Hepatocyte (in vitro differentiated cells): Measurements from ENCODE around the gene NOS3. TPM values are rescaled to one million over a fixed set of nuclear protein-coding genes. Genes with fewer than 3 reads are reported as not detected.

Experiments
- DNase-seq: peaks from one replicate; pipeline ENCODE4 v3.0.0-alpha.2; 2016; ENCODE audit warnings: low spot score
- H2AFZ ChIP-seq: fragments of 200-600 bp; sonication (generic); 2 replicates; pipeline ENCODE4 v1.6.0; 2016; ENCODE audit warnings: antibody characterized with exemption, mild to moderate bottlenecking
- H3K27ac ChIP-seq: fragments of 200-600 bp; sonication (generic); 2 replicates; pipeline ENCODE4 v1.5.1; 2016; ENCODE audit warnings: mild to moderate bottlenecking
- H3K27me3 ChIP-seq: fragments of 200-600 bp; sonication (generic); 2 replicates; pipeline ENCODE4 v1.6.1; 2016
- H3K36me3 ChIP-seq: fragments of 200-600 bp; sonication (generic); replicated peaks from 2 replicates; pipeline ENCODE4 v1.5.1; 2016; ENCODE audit warnings: low read depth; ENCODE audit not compliant: insufficient read depth
- H3K4me1 ChIP-seq: fragments of 200-600 bp; sonication (generic); 2 replicates; pipeline ENCODE4 v1.5.1; 2016; ENCODE audit warnings: mild to moderate bottlenecking, moderate library complexity; ENCODE audit not compliant: insufficient read depth
- H3K4me2 ChIP-seq: fragments of 200-600 bp; sonication (generic); 2 replicates; pipeline ENCODE4 v1.6.0; 2016
- H3K4me3 ChIP-seq: fragments of 200-600 bp; sonication (generic); 2 replicates; pipeline ENCODE4 v1.5.1; 2016; ENCODE audit warnings: mild to moderate bottlenecking
- H3K79me2 ChIP-seq: fragments of 200-600 bp; sonication (generic); 2 replicates; pipeline ENCODE4 v1.6.0; 2017; ENCODE audit warnings: mild to moderate bottlenecking
- H3K9me2 ChIP-seq: fragments of 200-600 bp; sonication (generic); replicated peaks from 2 replicates; pipeline ENCODE4 v1.6.0; 2017; ENCODE audit warnings: mild to moderate bottlenecking; ENCODE audit not compliant: insufficient read depth
- H3K9me3 ChIP-seq: fragments of 200-600 bp; sonication (generic); 2 replicates; pipeline ENCODE4 v1.5.1; 2016; ENCODE audit warnings: low read depth, mild to moderate bottlenecking
- H4K20me1 ChIP-seq: fragments of 200-600 bp; sonication (generic); 2 replicates; pipeline ENCODE4 v1.6.0; 2016; ENCODE audit warnings: mild to moderate bottlenecking; ENCODE audit not compliant: insufficient read depth, poor library complexity, severe bottlenecking
- CTCF ChIP-seq: fragments of 200-600 bp; sonication (generic); IDR thresholded peaks from 2 replicates; pipeline ENCODE4 v1.5.1; 2016; ENCODE audit warnings: antibody characterized with exemption, mild to moderate bottlenecking; ENCODE audit not compliant: poor library complexity
- EZH2 ChIP-seq: fragments of 200-600 bp; sonication (generic); IDR thresholded peaks from 2 replicates; pipeline ENCODE4 v1.6.1; 2016; ENCODE audit warnings: antibody characterized with exemption, mild to moderate bottlenecking, borderline replicate concordance
- EZH2phosphoT487 ChIP-seq: fragments of 200-600 bp; sonication (generic); IDR thresholded peaks from one replicate; pipeline ENCODE4 v1.6.1; 2018; ENCODE audit warnings: antibody characterized with exemption, mild to moderate bottlenecking, low read depth, moderate library complexity; ENCODE audit not compliant: unreplicated experiment, severe bottlenecking
- WGBS: methylation state at CpG from one replicate; pipeline ENCODE4 v1.1.6; 2016; ENCODE audit warnings: low lambda C conversion rate; ENCODE audit errors: missing lambda C conversion rate; 5-methylcytosine and 5-hydroxymethylcytosine counted together
- polyA plus RNA-seq: library from polyadenylated mRNA; unstranded; fragments of >200 nt; fragmentation: Nextera tagmentation; extraction: Ambion mirVana; gene quantifications from 2 replicates; pipeline ENCODE4 v1.2.1, GENCODE V29; 2016
- total RNA-seq: library from RNA; depleted of rRNA; stranded (reverse); fragments of >200 nt; gene quantifications from 2 replicates; pipeline ENCODE4 v1.2.3, GENCODE V29; 2014

Gene NOS3
- total and polyA plus RNA-seq, 2 experiments from 2014 or later: 9.8 to 17.4 TPM

- H4K20me1 ChIP-seq: no peaks in the 10 kb centered on the region
- H3K4me1 ChIP-seq: peaks cover 21% of the 10 kb centered on the region
- peak overlapping the region; percentile 78 for H3K4me2 ChIP-seq
- WGBS: 10% methylated on average over 33 of the region's 34 CpGs
- H3K27me3 ChIP-seq: peaks cover 33% of the 10 kb centered on the region
- TF ChIP-seq CTCF (peak; percentile 96), EZH2 (no peak), EZH2phosphoT487 (no peak)
- no peaks in the 10 kb centered on the region for H3K36me3 ChIP-seq
- H3K79me2 ChIP-seq: no peaks in the 10 kb centered on the region
- no peaks in the 10 kb centered on the region for H3K9me2 ChIP-seq
- no peak overlapping the region for H2AFZ ChIP-seq
- no peaks in the 10 kb centered on the region for H3K9me3 ChIP-seq
- H3K4me3 ChIP-seq: no peak overlapping the region
- H3K27ac ChIP-seq: no peak overlapping the region
- DNase-seq: peak; percentile 84
Observed at GRCh38 chr7:151017953-151018420, 27.2 kb downstream of the NOS3 start.

- Histone ChIP-seq H3K4me2 (peak overlapping the region; percentile 78), H2AFZ (peak overlapping the region; percentile 31)
- WGBS: 14% methylated on average over 53 of the region's 82 CpGs
Observed at GRCh38 chr7:151018421-151019129, 27.8 kb downstream of the NOS3 start.

GRCh38 chr7:151019130-151019447, 28.3 kb downstream of the NOS3 start:
- 49% methylated on average over 20 of the region's 20 CpGs for WGBS
- Histone ChIP-seq H3K27me3 (peaks cover 33% of the 10 kb centered on the region), H4K20me1 (no peaks in the 10 kb centered on the region), H2AFZ (peak overlapping the region; percentile 31), H3K4me3 (no peak overlapping the region), H3K27ac (no peak overlapping the region), H3K4me1 (peaks cover 12% of the 10 kb centered on the region), H3K9me3 (no peaks in the 10 kb centered on the region), H3K4me2 (peak overlapping the region; percentile 78), H3K9me2 (no peaks in the 10 kb centered on the region), H3K79me2 (no peaks in the 10 kb centered on the region), H3K36me3 (no peaks in the 10 kb centered on the region)
- TF ChIP-seq EZH2 (no peak), CTCF (no peak), EZH2phosphoT487 (no peak)
- no peak for DNase-seq

More at GRCh38 chr7:151018421-151019129, 27.8 kb downstream of the NOS3 start:
- Histone ChIP-seq H3K27me3 (peaks cover 33% of the 10 kb centered on the region), H3K9me3 (no peaks in the 10 kb centered on the region), H3K79me2 (no peaks in the 10 kb centered on the region), H3K9me2 (no peaks in the 10 kb centered on the region), H3K4me1 (peaks cover 16% of the 10 kb centered on the region), H4K20me1 (no peaks in the 10 kb centered on the region), H3K4me3 (no peak overlapping the region), H3K27ac (no peak overlapping the region), H3K36me3 (no peaks in the 10 kb centered on the region)
- TF ChIP-seq CTCF (no peak), EZH2 (peak; percentile 58), EZH2phosphoT487 (no peak)
- peak; percentile 68 for DNase-seq
